ENCODE data around the gene HTT.
"Not testable (repeated sequence)": the region's sequence is repeated elsewhere in the genome, so short reads cannot be mapped to it uniquely, and the experiment has no call there.

HTT gene

DNA sequence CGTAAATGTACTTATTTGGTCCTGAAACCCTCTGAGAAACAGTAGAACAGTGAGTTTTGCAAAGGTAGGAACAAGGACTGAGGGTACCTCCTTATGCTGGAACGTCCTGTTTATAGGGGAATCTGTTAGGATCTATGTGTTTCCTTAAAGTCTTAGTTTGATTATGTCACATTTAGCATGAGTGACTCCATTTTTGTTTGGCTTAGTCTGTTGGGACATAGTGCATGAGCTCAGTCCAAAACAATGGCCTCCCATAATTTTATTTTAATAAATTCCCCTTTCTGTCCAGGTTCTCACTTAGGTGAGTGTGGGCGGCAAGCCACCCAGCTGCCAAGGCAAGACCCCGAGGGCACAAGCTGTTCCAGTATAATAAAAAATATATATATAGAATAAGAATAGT, 27.9 kb upstream of the HTT start:
- no peak for DNase-seq

DNA sequence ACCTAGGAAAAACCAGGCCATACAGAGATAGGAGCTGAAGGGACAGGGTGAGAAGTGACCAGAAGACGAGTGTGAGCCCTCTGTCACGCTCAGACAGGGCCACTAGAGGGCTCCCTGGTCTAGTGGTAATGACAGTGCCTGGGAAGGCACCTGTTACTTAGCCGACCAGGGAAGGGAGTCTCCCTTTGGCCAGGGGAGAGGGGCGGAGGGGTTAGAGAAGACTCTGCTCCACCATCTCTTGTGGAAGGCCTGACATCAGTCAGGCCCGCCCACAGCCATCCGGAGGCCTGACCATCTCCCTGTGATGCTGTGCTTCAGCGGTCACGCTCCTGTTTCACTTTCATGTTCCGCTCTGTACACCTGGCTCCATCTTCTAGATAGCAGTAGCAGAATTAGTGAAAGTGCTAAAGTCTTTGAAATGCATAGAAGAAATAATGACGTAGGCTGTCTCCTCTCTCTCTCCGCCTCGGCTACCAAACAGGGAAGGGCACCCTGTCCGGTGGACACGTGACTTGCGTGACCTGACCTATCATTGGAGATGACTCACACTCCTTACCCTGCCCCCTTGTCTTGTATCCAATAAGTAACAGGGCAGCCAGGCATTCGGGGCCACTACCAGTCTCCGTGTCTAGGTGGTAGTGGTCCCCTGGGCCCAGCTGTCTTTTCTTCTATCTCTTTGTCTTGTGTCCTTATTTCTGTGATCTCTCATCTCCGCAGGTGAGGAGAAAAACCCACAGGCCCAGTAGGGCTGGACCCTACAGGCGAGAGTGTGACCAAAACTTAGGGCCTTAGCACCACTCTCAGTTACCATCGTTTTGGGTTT, 26.8 kb upstream of the HTT start:
- peak; percentile 86 for DNase-seq

DNA sequence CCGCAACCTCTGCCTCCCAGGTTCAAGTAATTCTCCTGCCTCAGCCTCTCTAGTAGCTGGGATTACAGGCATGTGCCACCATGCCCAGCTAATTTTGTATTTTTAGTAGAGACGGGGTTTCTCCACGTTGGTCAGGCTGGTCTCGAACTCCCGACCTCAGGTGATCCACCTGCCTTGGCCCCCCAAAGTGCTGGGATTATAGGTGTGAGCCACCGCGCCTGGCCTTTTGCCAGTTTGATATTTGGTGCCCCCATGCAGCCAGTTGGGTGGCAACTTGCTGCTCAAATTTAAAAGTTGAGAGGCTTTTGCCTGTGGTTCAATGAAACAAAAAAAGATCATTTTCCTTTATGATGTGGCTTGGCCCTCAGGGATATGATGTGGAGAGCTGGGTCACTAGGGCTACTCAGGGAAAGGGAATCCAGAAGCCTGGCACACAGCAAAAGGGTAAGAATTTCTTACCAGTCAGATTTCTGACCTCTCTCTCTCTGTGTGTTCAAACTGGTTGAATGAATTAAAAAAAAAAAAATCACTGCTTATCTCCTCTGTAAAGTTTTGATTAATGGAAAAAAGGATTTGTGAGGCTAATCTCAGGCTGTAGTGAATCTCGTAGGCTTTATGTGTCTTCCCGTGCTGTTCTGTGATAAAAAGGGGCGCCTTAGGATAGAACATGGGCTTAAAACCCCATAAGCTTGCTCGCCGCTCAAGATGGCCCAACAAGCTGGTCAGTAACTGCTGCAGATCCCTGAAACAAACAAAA, 23.2 kb upstream of the HTT start:
- not testable (repeated sequence) for DNase-seq

DNA sequence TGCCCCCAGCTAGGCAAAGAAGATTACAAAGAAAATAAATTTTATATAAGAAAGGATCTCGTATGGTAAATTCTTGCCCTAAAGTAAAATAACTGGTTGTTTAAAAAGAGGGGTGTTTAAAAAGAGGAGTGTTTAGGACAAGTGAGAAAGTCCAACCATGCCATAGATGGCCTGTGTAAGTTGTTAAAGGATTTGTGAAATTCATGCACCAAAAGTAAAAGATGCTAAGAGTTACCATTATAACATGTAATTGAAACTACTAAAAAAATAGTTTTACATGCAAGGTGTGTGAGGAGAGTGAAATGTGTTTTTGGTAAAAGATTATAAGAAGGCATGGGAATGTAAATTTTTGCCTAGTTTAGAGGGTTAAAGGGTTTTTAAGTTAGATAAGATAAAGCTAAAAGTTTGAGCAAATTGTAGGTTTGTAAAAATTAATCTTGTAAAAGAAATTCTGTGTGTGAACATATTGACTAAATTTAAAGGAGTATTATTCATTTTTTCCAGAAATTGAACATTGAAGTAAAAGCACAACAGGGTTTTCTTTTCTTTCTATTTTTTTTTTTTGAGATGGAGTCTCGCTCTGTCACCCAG, 20.2 kb upstream of the HTT start:
- no peak for DNase-seq

DNA sequence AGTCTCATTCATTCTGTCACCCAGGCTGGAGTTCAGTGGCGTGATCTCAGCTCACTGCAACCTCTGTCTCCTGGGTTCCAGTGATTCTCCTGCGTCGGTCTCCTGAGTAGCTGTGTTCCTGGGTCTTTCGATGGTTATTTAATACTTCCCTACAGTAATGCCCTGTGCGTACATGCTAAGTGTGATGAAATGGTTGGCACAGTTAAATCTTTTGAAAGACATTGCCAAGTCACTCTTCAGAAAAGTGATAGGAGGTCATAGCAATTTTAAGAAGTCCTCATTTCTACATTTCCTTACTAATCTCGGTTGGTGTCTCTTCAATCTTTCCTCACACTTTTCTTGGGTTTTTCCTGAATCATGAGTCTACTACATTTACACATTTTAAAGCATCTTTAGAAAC, 14.5 kb upstream of the HTT start:
- DNase-seq: no peak

DNA sequence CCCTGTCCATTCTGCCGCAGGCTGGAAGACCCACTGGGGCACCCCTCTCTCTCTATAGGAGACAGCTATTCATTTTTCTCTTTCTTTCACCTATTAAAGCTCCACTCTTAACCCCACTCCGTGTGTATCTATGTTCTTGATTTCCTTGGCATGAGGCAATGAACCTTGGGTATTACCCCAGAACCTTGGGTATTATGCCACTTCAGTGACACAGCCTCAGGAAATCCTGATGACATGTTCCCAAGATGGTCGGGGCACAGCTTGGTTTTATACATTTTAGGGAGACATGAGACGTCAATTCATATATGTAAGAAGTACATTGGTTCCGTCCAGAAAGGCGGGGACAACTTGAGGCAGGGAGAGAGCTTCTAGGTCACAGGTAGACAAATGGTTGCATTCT, 13.5 kb upstream of the HTT start:
- no peak for DNase-seq

DNA sequence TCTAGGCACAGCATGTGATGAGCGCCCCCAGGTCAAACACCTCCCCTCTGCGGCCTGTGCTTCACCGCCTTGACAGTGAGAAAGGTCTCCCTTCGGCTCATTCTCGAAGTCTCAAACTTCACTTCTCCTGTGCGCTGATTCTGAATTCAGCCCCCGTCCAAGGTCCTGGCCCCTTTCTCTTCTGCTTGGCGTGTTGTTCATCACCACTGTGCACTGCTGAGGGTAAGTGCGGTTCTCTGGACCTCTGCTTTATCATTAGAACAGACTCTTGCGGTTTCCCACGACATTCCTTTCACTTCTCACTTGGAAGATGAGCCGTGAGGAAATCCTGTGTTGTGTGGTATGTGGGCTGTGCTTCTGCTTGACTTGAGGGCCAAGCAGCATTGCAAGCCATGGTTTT, 12.0 kb upstream of the HTT start:
- DNase-seq: no peak

DNA sequence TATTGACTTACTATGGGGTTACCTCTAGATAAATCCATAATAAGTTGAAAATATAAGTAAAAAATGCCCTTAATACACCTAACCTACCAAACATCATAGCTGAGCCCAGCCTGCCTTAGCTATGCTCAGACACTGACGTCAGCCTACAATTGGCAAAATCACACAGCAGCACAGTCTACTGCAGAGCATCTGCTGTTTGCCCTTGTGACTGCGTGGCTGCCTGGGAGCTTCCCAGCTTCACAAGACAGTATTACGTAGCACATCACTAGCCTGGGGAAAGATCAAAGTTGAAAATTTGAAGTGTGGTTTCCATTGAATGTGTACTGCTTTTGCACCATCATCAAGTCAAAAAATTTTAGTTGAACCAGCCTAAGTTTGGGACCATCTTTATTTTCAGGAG, 8.9 kb upstream of the HTT start:
- no peak for DNase-seq

DNA sequence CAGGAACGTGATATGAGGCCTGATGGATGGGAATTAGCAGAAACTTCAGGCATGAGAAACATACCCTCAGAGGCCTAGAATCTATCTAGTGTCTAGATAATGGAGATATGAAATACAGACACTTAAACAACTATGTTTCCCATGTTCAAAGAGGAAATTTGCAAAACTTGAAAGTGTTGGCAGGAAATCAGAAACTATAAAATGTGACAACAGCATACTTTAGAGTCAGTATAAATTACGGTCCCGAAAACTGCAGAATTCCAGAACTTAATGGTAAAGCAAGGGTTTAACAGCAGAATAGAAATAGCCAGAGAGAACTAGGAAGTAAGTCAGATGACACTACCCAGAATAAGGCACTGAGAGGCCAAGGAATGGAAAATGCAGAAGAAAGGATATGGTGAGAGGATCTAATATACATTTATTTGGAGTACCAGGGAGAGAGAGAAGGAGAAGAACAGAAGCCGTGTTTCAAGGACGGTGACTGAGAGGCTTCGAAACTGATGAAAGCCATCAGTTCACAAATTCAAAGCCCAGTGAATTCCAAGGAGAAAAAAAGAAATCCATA, 7.6 kb upstream of the HTT start:
- no peak for DNase-seq

DNA sequence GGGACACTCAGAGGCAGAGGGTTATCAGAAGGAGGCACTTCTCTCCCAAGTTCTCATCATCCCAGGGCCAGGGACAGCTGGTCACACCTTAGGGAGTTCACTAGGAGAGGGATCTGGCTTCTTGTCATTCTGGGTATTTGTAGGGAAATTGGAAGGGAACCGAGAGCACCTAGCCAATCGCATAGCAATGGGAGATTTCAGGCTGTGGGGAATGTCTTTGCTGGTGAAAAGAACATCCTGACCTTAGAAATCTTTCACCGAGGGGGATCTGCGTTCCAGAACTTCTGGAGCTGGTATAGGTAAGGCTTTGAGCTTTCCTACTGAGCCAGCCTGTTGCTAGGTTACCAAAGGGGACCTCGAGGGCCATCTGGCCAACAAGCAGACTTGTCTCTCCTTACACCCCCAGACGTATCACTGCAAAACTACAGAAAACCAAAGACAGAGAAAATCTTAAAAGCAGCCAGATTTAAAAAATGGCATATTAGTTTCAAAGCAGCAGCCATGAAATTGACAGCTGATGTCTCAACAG, 6.9 kb upstream of the HTT start:
- DNase-seq: no peak

DNA sequence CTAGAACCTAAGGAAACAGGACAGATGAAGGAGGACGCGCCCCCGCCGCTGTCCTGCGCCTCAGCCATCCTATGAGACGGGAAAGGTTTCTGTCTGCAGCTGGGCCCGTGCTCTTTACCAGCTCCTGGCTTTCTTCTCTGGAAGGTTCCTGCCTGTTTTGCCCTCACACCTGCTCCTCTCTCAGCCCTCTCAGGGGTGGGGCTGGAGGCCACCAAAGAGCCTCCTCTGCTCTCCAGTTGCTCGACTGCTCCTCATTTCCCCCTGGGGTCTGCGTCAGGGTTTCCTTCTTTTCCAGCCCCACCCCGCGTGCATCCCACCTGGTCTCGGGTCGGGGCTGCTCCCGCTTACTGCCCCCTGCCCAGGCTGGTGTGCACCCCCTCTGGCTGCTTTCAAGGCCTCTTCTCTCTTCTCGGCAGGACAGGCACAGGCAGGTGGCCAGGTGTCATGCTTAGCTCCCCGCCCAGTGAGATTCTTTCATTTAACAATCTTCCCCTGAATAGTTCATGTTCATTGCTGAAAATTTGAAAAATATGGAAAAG, 4.8 kb upstream of the HTT start:
- DNase-seq: no peak

DNA sequence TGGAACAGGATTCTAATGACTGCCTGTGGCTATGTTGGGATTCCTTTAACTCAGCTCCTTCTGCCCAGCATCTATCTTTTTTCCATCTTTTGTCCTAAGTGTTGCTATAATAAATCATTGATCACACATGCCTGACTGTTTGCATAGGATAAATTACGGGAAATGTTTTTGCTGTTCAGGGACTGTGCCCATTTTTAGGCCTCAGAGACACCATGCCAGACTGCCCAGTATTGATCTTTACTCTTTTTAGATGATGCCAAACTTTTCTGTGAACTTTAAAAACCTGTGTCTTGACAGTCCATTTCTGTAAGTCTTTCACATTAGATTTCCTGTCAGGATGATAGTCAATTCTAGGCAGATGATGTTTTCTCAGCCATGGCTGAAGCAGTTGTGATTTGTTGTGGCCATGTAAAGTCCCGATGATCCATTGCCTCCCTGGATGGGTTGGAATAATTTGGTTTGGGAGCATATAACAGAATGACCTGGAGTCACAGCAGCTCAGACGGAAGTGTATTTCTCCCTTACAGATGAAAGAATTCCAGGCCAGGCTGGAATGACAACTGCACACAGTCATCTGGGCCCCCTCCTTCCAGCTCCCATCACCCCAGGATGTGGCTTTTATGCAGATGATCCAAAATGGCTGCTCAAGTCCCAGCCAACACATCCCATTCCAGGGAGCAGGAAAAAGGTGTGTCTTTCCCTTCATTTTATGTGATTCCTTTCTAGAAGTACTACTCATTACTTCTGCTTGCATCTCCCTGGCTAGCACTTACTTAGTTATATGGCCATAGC, 3.6 kb upstream of the HTT start:
- DNase-seq: no peak

DNA sequence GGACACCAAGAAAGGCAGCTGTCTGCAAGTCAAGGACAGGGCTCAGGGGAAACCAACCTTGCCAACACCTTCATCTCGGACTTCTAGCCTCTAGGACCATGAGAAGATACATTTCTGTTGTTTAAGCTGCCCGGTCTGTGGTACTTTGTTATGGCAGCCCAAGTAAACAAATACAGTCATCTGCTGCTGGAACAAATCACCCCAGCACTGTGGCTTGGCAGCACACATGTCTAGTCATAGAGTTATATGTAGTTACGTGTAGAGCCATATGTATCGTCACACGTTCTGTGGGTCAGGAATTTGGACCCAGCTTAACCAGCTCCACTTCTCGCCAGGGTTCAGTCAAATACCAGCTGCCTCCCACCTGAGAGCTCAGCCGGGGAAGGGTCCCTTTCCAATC, 2.7 kb upstream of the HTT start:
- DNase-seq: no peak

DNA sequence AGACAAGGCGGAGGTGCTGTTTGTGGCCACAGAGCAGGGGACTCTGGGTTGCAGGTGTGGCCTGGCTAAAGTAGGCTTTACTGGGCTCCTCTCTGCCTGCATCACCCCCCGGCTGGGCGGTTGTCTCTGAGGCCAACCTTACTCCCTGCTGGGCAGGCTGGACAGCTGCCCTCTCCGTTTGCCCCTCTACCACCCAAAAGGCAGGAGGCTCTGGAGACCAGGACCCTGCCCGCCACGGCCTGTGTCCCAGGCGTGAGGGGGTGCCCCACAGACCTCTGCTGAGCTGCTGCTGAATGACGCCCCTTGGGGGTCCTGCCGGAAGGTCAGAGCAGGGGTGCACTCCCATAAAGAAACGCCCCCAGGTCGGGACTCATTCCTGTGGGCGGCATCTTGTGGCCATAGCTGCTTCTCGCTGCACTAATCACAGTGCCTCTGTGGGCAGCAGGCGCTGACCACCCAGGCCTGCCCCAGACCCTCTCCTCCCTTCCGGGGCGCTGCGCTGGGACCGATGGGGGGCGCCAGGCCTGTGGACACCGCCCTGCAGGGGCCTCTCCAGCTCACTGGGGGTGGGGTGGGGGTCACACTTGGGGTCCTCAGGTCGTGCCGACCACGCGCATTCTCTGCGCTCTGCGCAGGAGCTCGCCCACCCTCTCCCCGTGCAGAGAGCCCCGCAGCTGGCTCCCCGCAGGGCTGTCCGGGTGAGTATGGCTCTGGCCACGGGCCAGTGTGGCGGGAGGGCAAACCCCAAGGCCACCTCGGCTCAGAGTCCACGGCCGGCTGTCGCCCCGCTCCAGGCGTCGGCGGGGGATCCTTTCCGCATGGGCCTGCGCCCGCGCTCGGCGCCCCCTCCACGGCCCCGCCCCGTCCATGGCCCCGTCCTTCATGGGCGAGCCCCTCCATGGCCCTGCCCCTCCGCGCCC, 1.1 kb upstream of the HTT start:
- DNase-seq: no peak

DNA sequence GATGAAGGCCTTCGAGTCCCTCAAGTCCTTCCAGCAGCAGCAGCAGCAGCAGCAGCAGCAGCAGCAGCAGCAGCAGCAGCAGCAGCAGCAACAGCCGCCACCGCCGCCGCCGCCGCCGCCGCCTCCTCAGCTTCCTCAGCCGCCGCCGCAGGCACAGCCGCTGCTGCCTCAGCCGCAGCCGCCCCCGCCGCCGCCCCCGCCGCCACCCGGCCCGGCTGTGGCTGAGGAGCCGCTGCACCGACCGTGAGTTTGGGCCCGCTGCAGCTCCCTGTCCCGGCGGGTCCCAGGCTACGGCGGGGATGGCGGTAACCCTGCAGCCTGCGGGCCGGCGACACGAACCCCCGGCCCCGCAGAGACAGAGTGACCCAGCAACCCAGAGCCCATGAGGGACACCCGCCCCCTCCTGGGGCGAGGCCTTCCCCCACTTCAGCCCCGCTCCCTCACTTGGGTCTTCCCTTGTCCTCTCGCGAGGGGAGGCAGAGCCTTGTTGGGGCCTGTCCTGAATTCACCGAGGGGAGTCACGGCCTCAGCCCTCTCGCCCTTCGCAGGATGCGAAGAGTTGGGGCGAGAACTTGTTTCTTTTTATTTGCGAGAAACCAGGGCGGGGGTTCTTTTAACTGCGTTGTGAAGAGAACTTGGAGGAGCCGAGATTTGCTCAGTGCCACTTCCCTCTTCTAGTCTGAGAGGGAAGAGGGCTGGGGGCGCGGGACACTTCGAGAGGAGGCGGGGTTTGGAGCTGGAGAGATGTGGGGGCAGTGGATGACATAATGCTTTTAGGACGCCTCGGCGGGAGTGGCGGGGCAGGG, 568 bp downstream of the HTT start:
- DNase-seq: peak; percentile 33

DNA sequence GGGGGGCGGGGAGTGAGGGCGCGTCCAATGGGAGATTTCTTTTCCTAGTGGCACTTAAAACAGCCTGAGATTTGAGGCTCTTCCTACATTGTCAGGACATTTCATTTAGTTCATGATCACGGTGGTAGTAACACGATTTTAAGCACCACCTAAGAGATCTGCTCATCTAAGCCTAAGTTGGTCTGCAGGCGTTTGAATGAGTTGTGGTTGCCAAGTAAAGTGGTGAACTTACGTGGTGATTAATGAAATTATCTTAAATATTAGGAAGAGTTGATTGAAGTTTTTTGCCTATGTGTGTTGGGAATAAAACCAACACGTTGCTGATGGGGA, 1.1 kb downstream of the HTT start:
- no peak for DNase-seq

DNA sequence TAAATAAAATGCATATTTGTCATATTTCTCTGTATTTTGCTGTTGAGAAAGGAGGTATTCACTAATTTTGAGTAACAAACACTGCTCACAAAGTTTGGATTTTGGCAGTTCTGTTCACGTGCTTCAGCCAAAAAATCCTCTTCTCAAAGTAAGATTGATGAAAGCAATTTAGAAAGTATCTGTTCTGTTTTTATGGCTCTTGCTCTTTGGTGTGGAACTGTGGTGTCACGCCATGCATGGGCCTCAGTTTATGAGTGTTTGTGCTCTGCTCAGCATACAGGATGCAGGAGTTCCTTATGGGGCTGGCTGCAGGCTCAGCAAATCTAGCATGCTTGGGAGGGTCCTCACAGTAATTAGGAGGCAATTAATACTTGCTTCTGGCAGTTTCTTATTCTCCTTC, 3.3 kb downstream of the HTT start:
- no peak for DNase-seq

DNA sequence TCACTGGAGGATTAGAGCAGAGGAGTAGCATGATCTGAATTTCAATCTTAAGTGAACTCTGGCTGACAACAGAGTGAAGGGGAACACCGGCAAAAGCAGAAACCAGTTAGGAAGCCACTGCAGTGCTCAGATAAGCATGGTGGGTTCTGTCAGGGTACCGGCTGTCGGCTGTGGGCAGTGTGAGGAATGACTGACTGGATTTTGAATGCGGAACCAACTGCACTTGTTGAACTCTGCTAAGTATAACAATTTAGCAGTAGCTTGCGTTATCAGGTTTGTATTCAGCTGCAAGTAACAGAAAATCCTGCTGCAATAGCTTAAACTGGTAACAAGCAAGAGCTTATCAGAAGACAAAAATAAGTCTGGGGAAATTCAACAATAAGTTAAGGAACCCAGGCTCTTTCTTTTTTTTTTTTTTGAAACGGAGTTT, 5.2 kb downstream of the HTT start:
- no peak for DNase-seq

DNA sequence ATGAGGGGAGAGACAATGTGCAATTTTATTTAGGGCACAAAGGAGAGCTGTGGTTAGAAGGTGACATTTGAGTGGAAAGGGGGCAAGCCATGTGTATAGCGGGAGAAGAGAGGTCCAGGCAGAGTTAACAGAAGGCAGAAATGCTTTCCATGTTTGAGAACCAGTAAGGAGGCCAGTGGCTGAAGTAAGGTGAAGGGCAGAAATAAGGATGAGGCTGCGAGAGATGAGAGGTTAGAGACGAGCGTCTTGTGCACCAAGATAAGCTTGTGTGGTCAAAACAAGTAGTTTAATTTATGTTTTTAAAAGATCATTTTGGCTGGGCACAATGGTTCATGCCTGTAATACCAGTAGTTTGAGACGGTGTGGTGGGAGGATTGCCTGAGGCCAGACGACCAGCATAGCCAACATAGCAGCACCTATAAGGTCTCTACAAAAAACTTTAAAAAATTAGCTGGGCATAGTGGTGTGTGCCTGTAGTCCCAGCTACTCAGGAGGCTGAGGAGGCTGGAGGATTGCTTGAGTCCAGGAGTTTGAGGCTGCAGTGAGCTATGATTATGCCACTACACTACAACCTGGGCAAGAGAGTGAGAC, 8.5 kb downstream of the HTT start:
- no peak for DNase-seq

DNA sequence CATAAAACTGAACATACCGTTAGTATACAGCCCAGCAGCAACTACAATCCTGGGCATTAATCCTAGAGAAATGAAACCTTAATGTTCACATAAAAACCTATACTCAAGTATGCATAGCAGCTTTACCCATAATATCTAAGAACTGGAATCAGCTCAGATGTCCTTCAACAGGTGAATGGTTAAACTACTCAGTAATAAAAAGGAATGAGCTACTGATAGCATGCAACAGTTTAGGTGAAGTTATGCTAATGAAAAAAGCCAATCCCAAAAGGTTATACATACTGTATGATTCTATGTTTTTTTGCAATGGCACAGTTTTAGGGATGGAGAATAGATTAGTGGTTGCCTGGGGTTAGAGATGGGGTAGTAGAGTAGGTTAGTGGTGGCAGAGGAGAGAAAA, 9.3 kb downstream of the HTT start:
- no peak for DNase-seq
